Smooth muscle cell of bladder (primary cell): ENCODE data around the gene ARRDC3. TPM values are rescaled to one million over a fixed set of nuclear protein-coding genes. Genes with fewer than 3 reads are reported as not detected.

ENCODE experiments used
- total RNA-seq: library from RNA; depleted of rRNA; stranded (reverse); fragments of >200 nt; gene quantifications from 2 replicates; pipeline ENCODE4 v1.2.3, GENCODE V29; 2014

ARRDC3 gene, protein sequence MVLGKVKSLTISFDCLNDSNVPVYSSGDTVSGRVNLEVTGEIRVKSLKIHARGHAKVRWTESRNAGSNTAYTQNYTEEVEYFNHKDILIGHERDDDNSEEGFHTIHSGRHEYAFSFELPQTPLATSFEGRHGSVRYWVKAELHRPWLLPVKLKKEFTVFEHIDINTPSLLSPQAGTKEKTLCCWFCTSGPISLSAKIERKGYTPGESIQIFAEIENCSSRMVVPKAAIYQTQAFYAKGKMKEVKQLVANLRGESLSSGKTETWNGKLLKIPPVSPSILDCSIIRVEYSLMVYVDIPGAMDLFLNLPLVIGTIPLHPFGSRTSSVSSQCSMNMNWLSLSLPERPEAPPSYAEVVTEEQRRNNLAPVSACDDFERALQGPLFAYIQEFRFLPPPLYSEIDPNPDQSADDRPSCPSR
- 90.1 and 126 TPM in 2 replicates for total RNA-seq

GRCh38 chr5:91383027-91383955, at the start of gene ARRDC3:
TSS of gene ARRDC3 (minus strand) at chr5:91383317. CDS start at chr5:91383092, 225 bp downstream.

